SJSA1 (cell line): Measurements from ENCODE around the gene TMC1. TPM values are rescaled to one million over a fixed set of nuclear protein-coding genes. Genes with fewer than 3 reads are reported as not detected.
A peak's percentile ranks its signal among the peaks of the same experiment; 100 is the strongest.
"Not testable (repeated sequence)": the region's sequence is repeated elsewhere in the genome, so short reads cannot be mapped to it uniquely, and the experiment has no call there.

Source experiments
- DNase-seq, 2 experiments: peaks; one replicate each; pipeline ENCODE4 v3.0.0-alpha.2; 2015 to 2020; ENCODE audit warnings: low spot score in 2 of 2, low read depth in 1 of 2
- H3K27ac ChIP-seq: fragments of 250-450 bp; sonication (Bioruptor Pico); 2 replicates; pipeline ENCODE4 v1.5.1; 2020; ENCODE audit warnings: mild to moderate bottlenecking, moderate library complexity
- H3K27me3 ChIP-seq: fragments of 250-450 bp; sonication (Bioruptor Pico); replicated peaks from 2 replicates; pipeline ENCODE4 v1.5.1; 2020; ENCODE audit warnings: mild to moderate bottlenecking, moderate library complexity
- H3K36me3 ChIP-seq: fragments of 250-450 bp; sonication (Bioruptor Pico); 2 replicates; pipeline ENCODE4 v1.5.1; 2020; ENCODE audit warnings: mild to moderate bottlenecking
- H3K4me1 ChIP-seq: fragments of 250-450 bp; sonication (Bioruptor Pico); replicated peaks from 2 replicates; pipeline ENCODE4 v1.6.1; 2021; ENCODE audit warnings: mild to moderate bottlenecking
- H3K4me3 ChIP-seq: fragments of 250-450 bp; sonication (Bioruptor Pico); 2 replicates; pipeline ENCODE4 v1.5.1; 2020; ENCODE audit warnings: mild to moderate bottlenecking
- H3K9me3 ChIP-seq: fragments of 250-450 bp; sonication (Bioruptor Pico); replicated peaks from 2 replicates; pipeline ENCODE4 v1.5.1; 2020; ENCODE audit warnings: mild to moderate bottlenecking
- total RNA-seq: library from RNA; depleted of rRNA; stranded (reverse); fragments of >200 nt; shearing (Covaris generic); gene quantifications from 2 replicates; pipeline ENCODE4 v1.2.3, GENCODE V29; 2014

The TMC1 gene
- total RNA-seq, 1 experiment from 2014 or later, result 0.84 TPM

GRCh38 chr9:72836790-72837189, 315.4 kb downstream of the TMC1 start:
- no peak for DNase-seq
- Histone ChIP-seq H3K9me3 (no peaks in the 10 kb centered on the region), H3K36me3 (no peaks in the 10 kb centered on the region), H3K27me3 (no peaks in the 10 kb centered on the region), H3K27ac (no peak overlapping the region), H3K4me1 (no peaks in the 10 kb centered on the region), H3K4me3 (no peak overlapping the region)

GRCh38 chr9:72839085-72839484, 317.7 kb downstream of the TMC1 start:
- H3K27me3 ChIP-seq, result no peaks in the 10 kb centered on the region
- H3K9me3 ChIP-seq, result no peaks in the 10 kb centered on the region
- no peak overlapping the region for H3K27ac ChIP-seq
- H3K36me3 ChIP-seq, result no peaks in the 10 kb centered on the region
- no peaks in the 10 kb centered on the region for H3K4me1 ChIP-seq
- peak in 1 of 2 experiments; percentile 16 for DNase-seq
- H3K4me3 ChIP-seq, result no peak overlapping the region

- Histone ChIP-seq H3K9me3 (no peaks in the 10 kb centered on the region; the same call in 1 of the 2 replicates), H3K4me1 (no peaks in the 10 kb centered on the region), H3K4me3 (no peak overlapping the region), H3K36me3 (no peaks in the 10 kb centered on the region), H3K27ac (no peak overlapping the region), H3K27me3 (no peaks in the 10 kb centered on the region)
- DNase-seq, result no peak
Observed at GRCh38 chr9:72843520-72844439, 322.4 kb downstream of the TMC1 start.

DNA sequence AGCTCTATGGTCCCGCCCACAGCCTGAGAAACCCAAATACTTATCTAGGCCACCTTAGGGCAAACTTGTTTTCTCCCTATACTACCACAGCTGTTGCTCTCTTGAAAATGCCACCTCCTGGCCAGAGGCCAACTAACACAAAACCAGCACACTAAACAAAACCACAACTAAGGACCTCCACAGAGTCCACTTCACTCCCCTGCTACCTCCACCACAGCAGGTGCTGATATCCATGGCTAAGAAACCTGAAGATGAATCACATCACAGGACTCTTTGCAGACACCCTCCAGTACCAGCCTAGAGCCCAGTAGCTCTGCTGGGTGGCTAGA, 323.0 kb downstream of the TMC1 start:
- DNase-seq, result no peak

DNA sequence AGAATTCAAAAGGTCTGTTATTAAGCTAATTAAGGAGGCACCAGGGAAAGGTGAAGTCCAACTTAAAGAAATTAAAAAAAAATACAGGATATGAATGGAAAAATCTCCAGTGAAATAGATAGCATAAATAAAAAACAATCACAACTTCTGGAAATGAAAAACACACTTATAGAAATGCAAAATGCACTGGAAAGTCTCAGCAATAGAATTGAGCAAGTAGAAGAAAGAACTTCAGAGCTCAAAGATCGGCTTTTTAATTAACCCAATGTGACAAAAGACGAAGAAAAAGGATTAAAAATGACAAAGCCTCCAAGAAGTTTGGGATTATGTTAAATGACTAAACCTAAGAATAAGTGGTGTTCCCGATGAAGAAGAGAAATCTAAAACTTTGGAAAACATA, 323.6 kb downstream of the TMC1 start:
- H3K4me3 ChIP-seq, H3K9me3 ChIP-seq, DNase-seq, H3K27ac ChIP-seq, H3K27me3 ChIP-seq, H3K4me1 ChIP-seq, H3K36me3 ChIP-seq: not testable (repeated sequence)

More for the DNA sequence above, 323.0 kb downstream of the TMC1 start:
- Histone ChIP-seq H3K9me3 (no peaks in the 10 kb centered on the region; the same call in 1 of the 2 replicates), H3K36me3 (no peaks in the 10 kb centered on the region), H3K27me3 (no peaks in the 10 kb centered on the region), H3K4me1 (no peaks in the 10 kb centered on the region), H3K27ac (no peak overlapping the region), H3K4me3 (no peak overlapping the region)

GRCh38 chr9:72850209-72850608, 328.8 kb downstream of the TMC1 start:
- H3K36me3 ChIP-seq, DNase-seq, H3K4me3 ChIP-seq, H3K27me3 ChIP-seq, H3K27ac ChIP-seq, H3K9me3 ChIP-seq, H3K4me1 ChIP-seq: not testable (repeated sequence)

DNA sequence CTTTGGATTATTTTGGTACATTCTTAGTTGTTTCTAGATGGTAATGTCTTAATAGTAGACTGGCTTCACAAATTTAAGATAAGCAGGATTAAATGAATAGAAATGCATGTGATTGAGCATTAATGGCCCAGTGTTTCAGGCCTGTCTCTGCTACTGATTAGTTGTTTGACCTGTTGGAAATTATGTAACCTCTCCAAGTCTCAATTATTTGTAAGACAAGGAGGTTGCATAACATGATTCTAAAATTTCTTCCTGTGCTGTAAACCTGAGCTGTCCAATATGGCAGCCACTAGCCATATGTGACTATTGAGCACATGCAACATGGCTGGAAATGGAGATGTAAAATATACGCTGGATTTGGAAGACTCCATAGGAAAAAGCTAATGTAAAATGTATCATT, 333.9 kb downstream of the TMC1 start:
- Histone ChIP-seq H3K36me3 (no peaks in the 10 kb centered on the region), H3K4me3 (no peak overlapping the region), H3K27ac (no peak overlapping the region), H3K27me3 (no peaks in the 10 kb centered on the region), H3K4me1 (peaks cover 15% of the 10 kb centered on the region), H3K9me3 (no peaks in the 10 kb centered on the region)
- no peak for DNase-seq

- Histone ChIP-seq H3K27ac (no peak overlapping the region), H3K9me3 (no peaks in the 10 kb centered on the region), H3K4me3 (no peak overlapping the region), H3K27me3 (no peaks in the 10 kb centered on the region), H3K4me1 (peaks cover 15% of the 10 kb centered on the region), H3K36me3 (no peaks in the 10 kb centered on the region)
- no peak for DNase-seq
Observed at GRCh38 chr9:72855890-72856523, 334.6 kb downstream of the TMC1 start.

GRCh38 chr9:72856972-72857623, 335.7 kb downstream of the TMC1 start:
- no peak overlapping the region for H3K4me3 ChIP-seq
- H3K27me3 ChIP-seq, result no peaks in the 10 kb centered on the region
- no peak overlapping the region; the same call in 1 of the 2 replicates for H3K27ac ChIP-seq
- no peaks in the 10 kb centered on the region for H3K36me3 ChIP-seq
- H3K4me1 ChIP-seq, result peaks cover 15% of the 10 kb centered on the region
- peak in 1 of 2 experiments; percentile 35 for DNase-seq
- H3K9me3 ChIP-seq, result no peaks in the 10 kb centered on the region

- no peaks in the 10 kb centered on the region for H3K27me3 ChIP-seq
- H3K27ac ChIP-seq, result peak overlapping the region; percentile 30
- peak in 1 of 2 experiments; percentile 16 for DNase-seq
Observed at GRCh38 chr9:72857624-72857996, 336.2 kb downstream of the TMC1 start.

DNA sequence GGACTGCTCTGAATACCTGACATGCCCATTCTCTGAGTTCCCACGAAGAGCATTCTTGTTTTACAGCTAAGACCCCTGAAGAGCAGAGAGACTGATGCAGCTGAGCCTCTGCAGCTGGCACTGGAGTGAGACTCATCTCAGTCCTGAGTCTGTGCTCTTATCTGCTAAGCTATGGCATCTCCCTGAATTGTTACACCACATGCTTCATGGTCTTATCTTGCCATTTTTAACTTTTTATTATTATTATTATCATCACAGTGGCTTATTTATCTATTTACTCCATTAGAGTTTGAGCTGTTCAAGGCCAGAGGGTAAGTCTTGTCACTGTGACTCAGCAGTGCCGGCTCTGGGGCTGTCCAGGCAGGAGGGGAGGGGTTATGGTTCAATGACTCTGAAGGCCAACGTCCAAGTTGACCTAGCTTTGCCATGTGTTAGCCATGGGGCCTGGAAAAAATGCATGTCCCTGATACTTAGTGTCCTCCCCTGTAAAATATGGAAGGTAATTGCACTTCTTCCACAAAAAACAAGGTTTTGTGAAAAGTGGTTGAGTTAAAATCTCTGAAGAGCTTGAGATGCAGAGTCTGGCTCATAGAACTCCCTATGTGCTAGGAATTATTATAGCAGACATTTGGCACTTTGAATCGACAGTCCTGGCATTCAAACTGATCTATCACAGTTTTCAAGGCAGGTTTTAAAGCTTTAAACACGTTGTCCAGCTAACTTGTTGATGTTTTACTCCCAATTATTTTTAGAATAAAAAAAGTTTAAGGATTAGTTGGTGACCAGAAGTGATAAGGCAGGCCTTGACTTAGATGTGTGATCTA, 336.9 kb downstream of the TMC1 start:
- peak overlapping the region; percentile 30; the same call in 1 of the 2 replicates for H3K27ac ChIP-seq
- no peak for DNase-seq
- H3K27me3 ChIP-seq, result no peaks in the 10 kb centered on the region
- no peaks in the 10 kb centered on the region for H3K36me3 ChIP-seq
- H3K9me3 ChIP-seq, result no peaks in the 10 kb centered on the region
- peaks cover 15% of the 10 kb centered on the region for H3K4me1 ChIP-seq
- H3K4me3 ChIP-seq, result no peak overlapping the region

More at GRCh38 chr9:72857624-72857996, 336.2 kb downstream of the TMC1 start:
- peaks cover 15% of the 10 kb centered on the region for H3K4me1 ChIP-seq
- no peak overlapping the region for H3K4me3 ChIP-seq
- no peaks in the 10 kb centered on the region for H3K36me3 ChIP-seq
- no peaks in the 10 kb centered on the region for H3K9me3 ChIP-seq

DNA sequence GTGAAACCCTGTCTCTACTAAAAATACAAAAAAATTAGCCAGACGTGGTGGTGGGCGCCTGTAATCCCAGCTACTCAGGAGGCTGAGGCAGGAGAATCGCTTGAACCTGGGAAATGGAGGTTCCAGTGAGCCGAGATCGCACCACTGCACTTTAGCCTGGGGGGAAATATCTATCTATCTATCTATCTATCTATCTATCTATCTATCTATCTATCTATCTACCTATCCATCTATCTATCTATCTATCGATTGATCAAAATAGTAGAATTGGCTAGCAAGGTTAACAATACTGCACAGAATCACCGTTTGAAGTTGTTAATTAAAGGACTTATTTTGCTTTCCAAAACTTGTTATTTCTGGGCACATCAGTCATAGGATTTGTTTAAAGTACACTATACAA, 341.4 kb downstream of the TMC1 start:
- H3K9me3 ChIP-seq, H3K27ac ChIP-seq, H3K36me3 ChIP-seq, H3K4me3 ChIP-seq, H3K27me3 ChIP-seq, DNase-seq, H3K4me1 ChIP-seq: not testable (repeated sequence)

DNA sequence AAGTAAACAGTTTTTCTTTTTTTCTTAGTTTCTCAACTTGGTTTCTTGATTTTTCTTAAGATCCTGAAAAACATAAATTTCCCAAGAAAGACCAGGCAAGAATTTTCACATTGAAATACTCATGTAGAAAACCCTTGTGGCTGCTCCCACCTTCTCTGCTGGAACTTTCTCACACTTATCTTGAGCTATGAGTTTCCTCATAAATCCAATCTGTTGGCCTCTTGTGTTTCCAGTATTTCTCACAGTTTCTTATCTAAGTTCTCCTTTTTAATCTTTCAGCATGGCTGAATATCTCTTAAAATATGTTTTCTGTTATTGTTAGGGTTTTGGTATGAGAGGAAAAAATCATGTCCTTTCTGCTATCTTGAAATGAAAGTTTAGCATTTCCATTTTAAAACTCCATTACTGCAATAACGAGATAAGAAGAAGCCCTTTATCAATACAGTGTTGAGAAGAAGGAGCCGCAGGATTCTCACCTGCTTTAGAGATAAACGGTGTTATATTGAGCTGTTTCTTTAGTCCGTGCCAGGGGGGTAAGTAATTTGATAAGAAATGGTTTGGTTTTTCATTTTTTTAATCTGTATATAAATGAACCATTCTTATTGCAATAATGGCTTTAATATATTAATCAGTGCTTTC, 342.2 kb downstream of the TMC1 start:
- H3K27ac ChIP-seq, result no peak overlapping the region
- H3K27me3 ChIP-seq, result no peaks in the 10 kb centered on the region; the same call in 1 of the 2 replicates
- no peaks in the 10 kb centered on the region; the same call in 1 of the 2 replicates for H3K4me1 ChIP-seq
- DNase-seq, result no peak
- H3K36me3 ChIP-seq, result no peaks in the 10 kb centered on the region
- H3K9me3 ChIP-seq, result no peaks in the 10 kb centered on the region
- H3K4me3 ChIP-seq, result no peak overlapping the region
